OCI-LY3 (cell line): ENCODE measurements around the gene GLOD4.

ENCODE experiments used
- EZH2phosphoT487 ChIP-seq: fragments of 200-600 bp; shearing (Covaris generic); IDR thresholded peaks from 2 replicates; pipeline ENCODE4 v1.6.1; 2018; ENCODE audit warnings: antibody characterized with exemption, mixed run types, low read depth
- TF ChIP-seq, protein P1 (sequence below): fragments of 200-600, 300-600 bp; sonication (generic); IDR thresholded peaks from 2 replicates; pipeline ENCODE4 v1.5.1; 2014; ENCODE audit warnings: antibody characterized with exemption, low read length, low read depth

DNA sequence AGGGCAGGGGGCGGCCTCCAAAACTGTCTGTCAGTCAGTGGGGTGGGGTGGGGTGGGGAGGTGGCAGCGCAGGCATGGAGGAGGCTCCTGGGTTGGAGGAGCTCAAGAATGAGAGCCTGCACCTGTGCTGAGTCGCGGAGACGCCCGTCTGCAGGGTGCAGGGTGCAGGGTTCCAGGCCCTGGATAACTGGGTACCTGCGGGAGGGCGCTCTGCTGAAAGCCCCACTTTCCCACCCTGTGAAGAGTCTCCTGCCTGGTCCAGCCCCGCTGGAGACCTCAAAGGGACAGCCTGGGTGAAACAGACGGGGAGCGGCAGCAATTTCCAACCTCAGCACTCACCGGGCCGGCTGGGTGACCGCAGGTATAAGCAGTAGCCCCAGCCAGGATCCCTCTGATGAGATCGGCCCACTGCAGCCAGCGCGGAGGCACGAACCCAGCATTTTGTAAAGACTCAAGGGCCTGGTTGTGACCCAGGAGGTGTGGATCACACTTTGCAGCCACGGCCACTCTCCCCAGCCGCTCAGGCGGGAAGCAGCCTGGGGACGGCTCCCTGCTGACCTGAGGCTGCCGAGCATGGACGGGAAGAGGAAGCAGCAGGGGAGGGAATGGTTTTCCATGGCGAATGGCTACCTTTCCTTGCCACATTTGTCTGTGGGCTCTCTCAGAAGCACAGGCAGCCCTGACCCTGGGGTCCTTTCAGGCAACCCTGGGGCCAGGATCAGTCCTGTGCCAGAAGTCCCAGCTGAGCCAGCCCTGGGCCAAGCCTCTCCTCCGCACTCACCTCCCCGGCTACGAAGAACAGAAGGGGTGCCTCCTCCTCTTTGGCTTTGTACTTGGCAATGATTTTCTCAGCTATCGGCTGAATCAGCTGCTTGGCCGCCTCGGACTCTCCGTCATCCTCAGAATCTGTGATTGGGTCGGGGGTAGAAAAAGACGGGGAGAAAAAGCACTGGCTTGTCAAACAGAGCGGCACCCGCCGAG is 21.1 kb upstream of the GLOD4 start:
- TF ChIP-seq, protein P1, sequence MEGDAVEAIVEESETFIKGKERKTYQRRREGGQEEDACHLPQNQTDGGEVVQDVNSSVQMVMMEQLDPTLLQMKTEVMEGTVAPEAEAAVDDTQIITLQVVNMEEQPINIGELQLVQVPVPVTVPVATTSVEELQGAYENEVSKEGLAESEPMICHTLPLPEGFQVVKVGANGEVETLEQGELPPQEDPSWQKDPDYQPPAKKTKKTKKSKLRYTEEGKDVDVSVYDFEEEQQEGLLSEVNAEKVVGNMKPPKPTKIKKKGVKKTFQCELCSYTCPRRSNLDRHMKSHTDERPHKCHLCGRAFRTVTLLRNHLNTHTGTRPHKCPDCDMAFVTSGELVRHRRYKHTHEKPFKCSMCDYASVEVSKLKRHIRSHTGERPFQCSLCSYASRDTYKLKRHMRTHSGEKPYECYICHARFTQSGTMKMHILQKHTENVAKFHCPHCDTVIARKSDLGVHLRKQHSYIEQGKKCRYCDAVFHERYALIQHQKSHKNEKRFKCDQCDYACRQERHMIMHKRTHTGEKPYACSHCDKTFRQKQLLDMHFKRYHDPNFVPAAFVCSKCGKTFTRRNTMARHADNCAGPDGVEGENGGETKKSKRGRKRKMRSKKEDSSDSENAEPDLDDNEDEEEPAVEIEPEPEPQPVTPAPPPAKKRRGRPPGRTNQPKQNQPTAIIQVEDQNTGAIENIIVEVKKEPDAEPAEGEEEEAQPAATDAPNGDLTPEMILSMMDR = no peak
- TF ChIP-seq EZH2phosphoT487 = no peak
